ENCODE results near the gene METTL8.

Gene METTL8

GRCh38 chr2:171433763-171434012, at the start of gene METTL8:
Gene METTL8, minus strand, starts transcription at chr2:171433990. Its CDS starts 41,805 bp downstream, at chr2:171392185.
- no peak for DNase-seq

- DNase-seq = no peak
Observed at GRCh38 chr2:171482877-171483276, 49.1 kb upstream of the METTL8 start.

- DNase-seq = no peak
Observed at GRCh38 chr2:171482308-171482707, 48.5 kb upstream of the METTL8 start.

GRCh38 chr2:171480908-171481307, 47.1 kb upstream of the METTL8 start:
- DNase-seq = no peak

GRCh38 chr2:171479154-171479814, 45.5 kb upstream of the METTL8 start:
- no peak for DNase-seq

GRCh38 chr2:171478345-171478744, 44.6 kb upstream of the METTL8 start:
- DNase-seq = no peak

- DNase-seq = no peak
Observed at GRCh38 chr2:171475979-171476378, 42.2 kb upstream of the METTL8 start.

GRCh38 chr2:171470129-171470528, 36.3 kb upstream of the METTL8 start:
- no peak for DNase-seq

- no peak for DNase-seq
Observed at GRCh38 chr2:171469176-171469575, 35.4 kb upstream of the METTL8 start.

- DNase-seq = no peak
Observed at GRCh38 chr2:171460537-171460936, 26.7 kb upstream of the METTL8 start.

GRCh38 chr2:171459498-171459897, 25.7 kb upstream of the METTL8 start:
- DNase-seq = no peak

- DNase-seq = no peak
Observed at GRCh38 chr2:171452773-171453172, 19.0 kb upstream of the METTL8 start.

GRCh38 chr2:171451074-171451473, 17.3 kb upstream of the METTL8 start:
- DNase-seq = no peak

- no peak for DNase-seq
Observed at GRCh38 chr2:171447675-171448074, 13.9 kb upstream of the METTL8 start.

GRCh38 chr2:171441470-171441869, 7.7 kb upstream of the METTL8 start:
- DNase-seq = no peak

GRCh38 chr2:171436307-171436706, 2.5 kb upstream of the METTL8 start:
- DNase-seq = no peak

GRCh38 chr2:171434013-171434989, 511 bp upstream of the METTL8 start, which contains the start of gene DCAF17:
Gene DCAF17, plus strand, starts transcription at chr2:171434226. Its CDS starts 352 bp downstream, at chr2:171434578.
- peak; percentile 94 to 96 for DNase-seq

GRCh38 chr2:171432969-171433762, 624 bp downstream of the METTL8 start:
- DNase-seq = peak; percentile 5 to 43

GRCh38 chr2:171432206-171432968, 1.4 kb downstream of the METTL8 start:
- no peak for DNase-seq

- DNase-seq = no peak
Observed at GRCh38 chr2:171431677-171432167, 2.1 kb downstream of the METTL8 start.

- no peak for DNase-seq
Observed at GRCh38 chr2:171430516-171431410, 3.0 kb downstream of the METTL8 start.
